HG03097 (cell line): Measurements from ENCODE around the gene GALE.
"Not testable (repeated sequence)": the region's sequence is repeated elsewhere in the genome, so short reads cannot be mapped to it uniquely, and the experiment has no call there.

Experiments used
- ATAC-seq: cut with Tn5 transposase; IDR thresholded peaks from one replicate; pipeline ENCODE4 v1.9.1; 2021; ENCODE audit not compliant: unreplicated experiment, low FRiP score

Gene GALE

DNA sequence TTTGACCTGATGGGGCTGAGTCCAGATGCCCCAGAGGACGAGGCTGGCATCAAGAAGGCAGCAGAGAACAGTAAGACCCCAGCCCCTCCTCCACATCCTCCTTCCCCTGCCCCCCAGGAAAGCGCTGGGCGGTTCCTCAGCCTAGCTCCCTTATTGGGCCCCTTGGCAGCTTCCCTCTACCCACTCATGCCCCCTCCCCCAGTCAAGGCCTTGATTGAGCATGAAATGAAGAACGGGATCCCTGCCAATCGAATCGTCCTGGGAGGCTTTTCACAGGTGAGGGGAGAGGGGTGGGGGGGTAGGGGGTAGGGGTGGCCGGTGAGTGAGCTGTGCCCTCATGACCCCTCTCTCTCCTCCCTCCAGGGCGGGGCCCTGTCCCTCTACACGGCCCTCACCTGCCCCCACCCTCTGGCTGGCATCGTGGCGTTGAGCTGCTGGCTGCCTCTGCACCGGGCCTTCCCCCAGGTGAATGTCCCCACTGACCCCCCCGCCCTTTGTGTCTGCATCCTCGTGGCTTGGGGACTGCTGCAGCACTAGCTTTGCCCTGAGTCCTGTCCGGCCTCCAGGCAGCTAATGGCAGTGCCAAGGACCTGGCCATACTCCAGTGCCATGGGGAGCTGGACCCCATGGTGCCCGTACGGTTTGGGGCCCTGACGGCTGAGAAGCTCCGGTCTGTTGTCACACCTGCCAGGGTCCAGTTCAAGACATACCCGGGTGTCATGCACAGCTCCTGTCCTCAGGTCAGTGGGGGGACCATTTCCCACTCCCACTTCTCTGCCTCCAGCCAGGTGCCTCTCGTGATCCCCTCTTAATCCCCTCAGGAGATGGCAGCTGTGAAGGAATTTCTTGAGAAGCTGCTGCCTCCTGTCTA, 6.5 kb downstream of the GALE start:
- ATAC-seq: no peak

DNA sequence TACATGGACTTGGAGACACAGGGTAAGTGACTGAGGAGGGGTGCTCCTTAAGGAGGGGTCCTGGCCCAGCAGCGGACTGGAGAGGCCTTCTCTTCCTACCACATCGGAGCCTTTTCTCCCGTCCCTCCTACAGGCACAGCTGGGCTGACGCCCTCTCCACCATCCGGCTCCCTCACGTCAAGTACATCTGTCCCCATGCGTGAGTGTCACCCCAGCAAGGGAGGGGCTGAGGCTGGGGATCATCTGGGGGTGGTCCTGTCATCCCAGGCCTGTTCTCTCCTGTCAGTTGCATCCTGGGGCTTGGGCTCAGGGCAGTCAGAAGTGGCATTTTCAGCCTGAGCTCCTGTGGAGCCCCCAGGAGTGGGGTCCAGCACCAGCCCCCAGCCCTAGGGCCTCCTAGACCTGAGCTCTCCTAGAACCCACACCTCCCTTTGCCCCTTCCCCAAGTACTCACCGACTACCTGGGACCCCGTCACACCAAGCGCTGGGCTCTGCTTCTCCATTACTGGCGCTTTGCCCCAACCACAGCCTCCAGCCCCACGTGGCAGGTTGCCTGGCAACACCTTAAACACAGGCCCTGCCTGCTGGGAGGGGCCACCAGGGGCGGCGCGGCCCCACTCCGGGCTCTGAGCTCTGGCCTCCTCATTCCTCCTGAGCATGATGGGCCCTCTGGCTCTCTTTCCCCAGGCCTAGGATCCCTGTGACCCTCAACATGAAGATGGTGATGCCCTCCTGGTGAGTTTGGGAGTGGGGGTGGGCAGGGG, 7.4 kb downstream of the GALE start:
- ATAC-seq: no peak

- no peak for ATAC-seq
These were observed 8.2 kb downstream of the GALE start for GRCh38 chr1:23792151-23792945.

- peak; percentile 4 for ATAC-seq
These were observed 9.0 kb downstream of the GALE start for GRCh38 chr1:23791516-23792047.

- ATAC-seq: peak; percentile 73
These were observed 9.6 kb downstream of the GALE start, which contains the start of gene LYPLA2 for GRCh38 chr1:23790696-23791515. TSS of gene LYPLA2 (plus strand) at chr1:23791145. CDS start at chr1:23792683, 1,538 bp downstream.

DNA sequence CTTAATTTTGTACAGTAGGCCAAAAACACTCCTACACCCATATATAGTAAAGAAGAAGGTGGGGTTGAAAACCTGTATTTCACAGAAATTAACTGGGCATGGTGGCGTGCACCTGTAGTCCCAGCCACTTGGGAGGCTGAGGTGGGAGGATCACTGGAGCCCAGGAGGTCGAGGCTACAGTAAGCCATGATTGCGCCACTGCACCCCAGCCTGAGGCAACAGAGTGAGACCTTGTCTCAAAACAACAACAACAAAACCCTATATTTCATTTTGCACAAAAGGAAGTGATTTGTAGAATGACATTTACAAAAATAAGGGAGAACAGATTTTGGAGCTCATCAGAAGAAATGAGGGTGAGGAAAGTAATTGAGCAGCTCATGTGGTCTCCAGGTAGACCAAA, 11.9 kb downstream of the GALE start:
- ATAC-seq: no peak

DNA sequence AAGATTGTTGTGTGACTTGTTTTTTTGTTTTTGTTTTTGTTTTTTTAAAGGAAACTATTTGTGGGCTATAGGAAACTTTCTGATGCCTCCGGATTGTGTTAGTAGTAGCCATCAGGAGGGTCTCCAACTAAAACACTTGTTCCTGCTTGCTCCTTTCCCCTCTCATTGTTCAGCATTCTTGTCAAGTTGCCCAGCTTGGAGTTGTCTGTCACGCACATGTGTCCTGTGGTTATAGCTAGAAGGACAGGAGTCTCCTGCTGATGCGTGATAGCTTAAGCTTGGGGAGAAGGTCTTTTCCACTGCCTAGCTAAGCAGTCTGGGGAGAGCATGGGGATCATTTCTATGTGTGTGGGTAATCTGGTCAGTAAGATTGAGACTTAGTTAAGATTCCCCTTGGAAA, 12.9 kb downstream of the GALE start:
- no peak for ATAC-seq

DNA sequence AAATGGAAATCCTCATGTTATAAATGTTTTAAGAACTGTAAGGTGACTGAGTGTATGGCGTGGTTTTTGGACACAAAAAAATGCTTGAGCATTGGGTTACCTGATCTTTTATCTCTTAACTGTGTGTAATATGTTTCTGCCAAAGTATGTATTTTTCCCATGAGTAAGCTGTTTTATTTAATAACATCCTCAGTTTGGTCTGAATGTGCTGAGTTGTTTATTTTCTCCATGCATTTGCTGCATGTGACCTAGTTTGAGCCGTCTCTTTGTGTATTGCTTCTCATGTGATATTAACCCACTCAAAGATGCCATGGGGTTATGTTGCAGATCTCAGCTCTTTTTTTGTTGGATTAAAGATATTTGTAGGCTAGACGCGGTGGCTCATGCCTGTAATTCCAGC, 15.7 kb downstream of the GALE start:
- no peak for ATAC-seq

DNA sequence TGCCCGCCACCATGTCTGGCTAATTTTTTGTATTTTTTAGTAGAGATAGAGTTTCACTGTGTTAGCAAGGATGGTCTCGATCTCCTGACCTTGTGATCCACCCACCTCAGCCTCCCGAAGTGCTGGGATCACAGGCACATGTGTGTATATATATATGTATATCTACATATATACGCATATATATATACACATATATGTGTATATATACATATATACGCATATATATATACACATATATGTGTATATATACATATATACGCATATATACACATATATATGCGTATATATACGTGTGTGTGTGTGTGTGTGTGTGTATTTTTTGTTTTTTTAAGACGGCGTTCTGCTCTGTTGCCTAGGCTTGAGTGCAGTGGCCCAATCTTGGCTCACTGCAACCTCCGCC, 17.4 kb downstream of the GALE start:
- not testable (repeated sequence) for ATAC-seq

DNA sequence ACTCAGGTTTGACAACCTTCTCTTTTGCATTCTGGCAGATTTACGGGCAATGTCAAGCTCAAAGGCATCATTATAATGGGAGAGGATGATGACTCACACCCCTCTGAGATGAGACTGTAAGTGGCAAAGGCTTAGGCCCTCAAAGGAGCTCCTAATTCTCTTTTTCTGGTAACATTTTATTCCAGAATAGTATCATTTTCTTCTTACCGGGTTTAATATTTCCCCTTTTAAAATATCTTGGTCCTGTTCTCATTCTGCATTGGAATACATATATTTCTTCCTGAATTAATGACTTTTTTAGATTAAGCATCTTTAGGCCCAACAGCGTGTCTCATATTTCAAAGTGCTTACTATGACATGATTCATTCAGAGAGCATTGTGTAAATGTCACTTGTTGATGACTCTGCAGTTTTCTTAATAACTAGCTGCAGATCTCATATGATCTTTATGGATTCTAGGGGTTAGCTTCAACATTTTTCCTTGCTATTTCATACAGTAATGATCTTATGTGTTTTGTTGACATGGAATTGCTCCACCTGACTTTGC, 20.7 kb downstream of the GALE start:
- ATAC-seq: no peak

- ATAC-seq: peak; percentile 52
These were observed 22.4 kb downstream of the GALE start, which contains the start of gene PITHD1 for GRCh38 chr1:23777979-23778814. TSS of gene PITHD1 (plus strand) at chr1:23778418. CDS start at chr1:23778516, 98 bp downstream.

GRCh38 chr1:23776217-23776616, 24.3 kb downstream of the GALE start:
- ATAC-seq: no peak

- no peak for ATAC-seq
These were observed 26.2 kb downstream of the GALE start for GRCh38 chr1:23774174-23774880.

DNA sequence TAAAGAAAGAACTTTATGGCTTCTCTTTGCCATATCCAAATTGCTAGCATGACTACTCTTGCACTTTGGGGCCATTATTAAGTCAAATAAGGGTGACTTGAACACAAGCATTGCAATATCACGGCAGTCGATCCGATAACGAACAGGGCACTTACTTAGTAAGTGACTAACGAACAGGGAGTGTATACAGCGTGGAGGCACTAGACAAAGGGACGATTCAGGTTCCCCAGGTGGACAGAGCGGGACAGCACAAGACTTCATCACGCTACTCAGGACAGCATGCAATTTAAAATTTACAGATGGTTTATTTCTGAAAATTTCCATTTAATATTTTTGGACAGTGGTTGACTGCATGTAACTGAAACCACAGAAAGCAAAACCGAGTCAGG, 27.7 kb downstream of the GALE start:
- no peak for ATAC-seq

GRCh38 chr1:23772049-23772853, 28.3 kb downstream of the GALE start:
- no peak for ATAC-seq

- no peak for ATAC-seq
These were observed 31.8 kb downstream of the GALE start for GRCh38 chr1:23768733-23769132.

GRCh38 chr1:23763041-23763577, 37.4 kb downstream of the GALE start:
- no peak for ATAC-seq
